Mammary epithelial cell (primary cell): ENCODE results near the gene A1BG.

Source experiments
- EZH2 ChIP-seq: IDR thresholded peaks from 2 replicates; pipeline ENCODE4 v1.6.1; 2012; ENCODE audit warnings: low read length, inconsistent platforms, borderline replicate concordance
- TF ChIP-seq, protein P1 (sequence below), 2 donors: IDR thresholded peaks in 1 of 2; conservative IDR thresholded peaks in 1 of 2; 2 replicates each; pipeline ENCODE4 v1.5.1; 2011 to 2012; ENCODE audit warnings: inconsistent platforms in 2 of 2, low read length in 2 of 2, mild to moderate bottlenecking in 2 of 2, control low read depth in 1 of 2, low read depth in 1 of 2; ENCODE audit not compliant: insufficient read depth in 1 of 2; ENCODE audit errors: extremely low read depth in 1 of 2

DNA sequence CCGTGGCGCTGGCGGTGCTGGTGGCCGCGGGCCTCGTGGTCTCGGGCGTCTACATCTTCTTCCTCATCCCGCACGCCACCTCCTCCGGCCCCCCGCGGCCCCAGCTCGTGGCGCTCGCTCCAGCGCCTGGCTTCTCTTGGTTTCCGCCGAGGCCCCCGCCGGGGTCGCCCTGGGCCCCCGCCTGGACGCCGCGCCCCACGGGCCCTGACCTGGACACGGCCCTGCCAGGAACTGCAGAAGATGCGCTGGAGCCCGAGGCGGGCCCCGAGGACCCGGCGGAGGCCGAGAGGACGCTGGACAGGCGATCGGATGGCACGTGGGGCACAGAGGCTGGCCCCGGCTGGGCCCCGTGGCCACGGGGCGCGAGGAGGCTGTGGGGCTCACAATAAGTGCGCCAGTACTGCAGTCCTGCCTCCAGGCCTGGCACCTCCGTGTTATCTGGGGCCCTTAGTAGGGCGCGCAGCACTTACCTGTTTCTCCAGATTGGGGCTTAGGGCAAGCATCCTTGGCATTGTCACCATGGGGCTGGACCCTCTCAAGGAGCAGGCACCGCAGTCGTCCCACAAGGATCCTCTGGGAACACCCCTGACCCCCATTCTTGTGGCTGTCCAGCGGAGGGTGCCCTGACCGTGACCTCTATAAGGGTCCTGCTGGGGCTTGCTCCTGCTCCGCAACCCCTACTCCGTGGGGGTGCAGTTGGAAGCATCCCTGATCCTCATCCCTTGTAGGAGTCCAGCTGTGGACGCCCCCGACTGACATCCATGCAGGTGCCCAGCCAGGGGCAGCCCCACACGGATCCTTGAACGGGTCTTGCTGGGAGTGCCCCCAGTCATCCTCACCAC is 43.6 kb upstream of the A1BG start:
- TF ChIP-seq, protein P1, sequence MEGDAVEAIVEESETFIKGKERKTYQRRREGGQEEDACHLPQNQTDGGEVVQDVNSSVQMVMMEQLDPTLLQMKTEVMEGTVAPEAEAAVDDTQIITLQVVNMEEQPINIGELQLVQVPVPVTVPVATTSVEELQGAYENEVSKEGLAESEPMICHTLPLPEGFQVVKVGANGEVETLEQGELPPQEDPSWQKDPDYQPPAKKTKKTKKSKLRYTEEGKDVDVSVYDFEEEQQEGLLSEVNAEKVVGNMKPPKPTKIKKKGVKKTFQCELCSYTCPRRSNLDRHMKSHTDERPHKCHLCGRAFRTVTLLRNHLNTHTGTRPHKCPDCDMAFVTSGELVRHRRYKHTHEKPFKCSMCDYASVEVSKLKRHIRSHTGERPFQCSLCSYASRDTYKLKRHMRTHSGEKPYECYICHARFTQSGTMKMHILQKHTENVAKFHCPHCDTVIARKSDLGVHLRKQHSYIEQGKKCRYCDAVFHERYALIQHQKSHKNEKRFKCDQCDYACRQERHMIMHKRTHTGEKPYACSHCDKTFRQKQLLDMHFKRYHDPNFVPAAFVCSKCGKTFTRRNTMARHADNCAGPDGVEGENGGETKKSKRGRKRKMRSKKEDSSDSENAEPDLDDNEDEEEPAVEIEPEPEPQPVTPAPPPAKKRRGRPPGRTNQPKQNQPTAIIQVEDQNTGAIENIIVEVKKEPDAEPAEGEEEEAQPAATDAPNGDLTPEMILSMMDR (conservative IDR thresholded peaks at IDR 0.05 in 1 of 2, IDR thresholded peaks at IDR 0.05 in 1 of 2; ENCODE audit: extremely low read depth in 1 of 2, insufficient read depth in 1 of 2, low read depth in 1 of 2, low read length in 2 of 2) = no peak
- no peak for TF ChIP-seq EZH2
